Renal pelvis (tissue), 12 donors: Measurements from ENCODE around the gene NAT16. TPM values are rescaled to one million over a fixed set of nuclear protein-coding genes. Genes with fewer than 3 reads are reported as not detected.

Experiments
- DNase-seq: peaks from one replicate; pipeline ENCODE4 v3.0.0-alpha.2; 2013
- long read RNA-seq, 16 experiments: transcript quantifications; one replicate each; lab custom pipeline, GENCODE V29; 2026
- polyA plus RNA-seq, 3 donors: library from polyadenylated mRNA; unstranded; fragments of 120-200 nt; gene quantifications; one replicate each; pipeline ENCODE4 v1.2.1, GENCODE V29; 2013; ENCODE audit not compliant: insufficient read length in 3 of 3

Gene NAT16
- polyA plus RNA-seq: under 1 TPM in 1 of 3 donors, not detected in 2; 0.25 TPM
- long read RNA-seq, donor 1: 0 reads
- long read RNA-seq, donor 2: 0 reads
- long read RNA-seq, donor 3: 0 reads
- long read RNA-seq, donor 4: 0 reads
- long read RNA-seq, donor 5: 0 reads
- long read RNA-seq, donor 6: 0 reads
- long read RNA-seq, donor 7: 0 reads
- long read RNA-seq, donor 8: 0 reads
- long read RNA-seq, donor 9: 0 reads
- long read RNA-seq, donor 10: 0 reads
- long read RNA-seq, donor 11: 0 reads
- long read RNA-seq, donor 12: 0 reads
- long read RNA-seq, donor 13: 0 reads
- long read RNA-seq, donor 14: 0 reads
- long read RNA-seq, donor 15: 0 reads
- long read RNA-seq, donor 16: 0 reads

- no peak for DNase-seq
Measured at GRCh38 chr7:101180130-101180755, at the start of gene NAT16. Gene NAT16, minus strand, starts transcription at chr7:101180293. Its CDS starts 5,486 bp downstream, at chr7:101174807.

- no peak for DNase-seq
Measured at GRCh38 chr7:101226721-101227120, 46.6 kb upstream of the NAT16 start.

GRCh38 chr7:101225650-101226049 lies 45.6 kb upstream of the NAT16 start:
- no peak for DNase-seq

GRCh38 chr7:101223528-101223927 lies 43.4 kb upstream of the NAT16 start:
- DNase-seq: no peak

- DNase-seq: no peak
Measured at GRCh38 chr7:101222275-101222830, 42.3 kb upstream of the NAT16 start.

- no peak for DNase-seq
Measured at GRCh38 chr7:101220295-101220694, 40.2 kb upstream of the NAT16 start.

GRCh38 chr7:101218236-101219125 lies 38.4 kb upstream of the NAT16 start:
- no peak for DNase-seq

GRCh38 chr7:101217388-101218235 lies 37.5 kb upstream of the NAT16 start, which contains the start of the genes PLOD3 and ZNHIT1:
Gene PLOD3, minus strand, starts transcription at chr7:101217581. Its CDS starts 307 bp downstream, at chr7:101217274.
Gene ZNHIT1, plus strand, starts transcription at chr7:101218165. Its CDS starts 31 bp downstream, at chr7:101218196.
- DNase-seq: peak; percentile 99

GRCh38 chr7:101216860-101217387 lies 36.8 kb upstream of the NAT16 start:
- no peak for DNase-seq

- no peak for DNase-seq
Measured at GRCh38 chr7:101216001-101216859, 36.1 kb upstream of the NAT16 start.

- DNase-seq: no peak
Measured at GRCh38 chr7:101212014-101212413, 31.9 kb upstream of the NAT16 start.

- DNase-seq: no peak
Measured at GRCh38 chr7:101211501-101211900, 31.4 kb upstream of the NAT16 start.

GRCh38 chr7:101210143-101210542 lies 30.1 kb upstream of the NAT16 start:
- DNase-seq: no peak

- no peak for DNase-seq
Measured at GRCh38 chr7:101208794-101209193, 28.7 kb upstream of the NAT16 start.

- no peak for DNase-seq
Measured at GRCh38 chr7:101207459-101207858, 27.4 kb upstream of the NAT16 start.

GRCh38 chr7:101206665-101207042 lies 26.6 kb upstream of the NAT16 start:
- no peak for DNase-seq

- DNase-seq: no peak
Measured at GRCh38 chr7:101205901-101206664, 26.0 kb upstream of the NAT16 start.
